Dermis blood vessel endothelial cell (primary cell): Measurements from ENCODE around the gene RANBP17. TPM values are rescaled to one million over a fixed set of nuclear protein-coding genes. Genes with fewer than 3 reads are reported as not detected.
"Not testable (repeated sequence)": the region's sequence is repeated elsewhere in the genome, so short reads cannot be mapped to it uniquely, and the experiment has no call there.

ENCODE experiments used
- DNase-seq: peaks from one replicate; pipeline ENCODE4 v3.0.0; 2010
- total RNA-seq: library from RNA; depleted of rRNA; stranded (reverse); fragments of >200 nt; gene quantifications from 2 replicates; pipeline ENCODE4 v1.2.3, GENCODE V29; 2014

Gene RANBP17
- 8.7 and 16.3 TPM in 2 replicates for total RNA-seq

GRCh38 chr5:170861917-170862766, at the start of gene RANBP17:
Gene RANBP17, plus strand, starts transcription at chr5:170862018.
- DNase-seq: peak; percentile 82

DNA sequence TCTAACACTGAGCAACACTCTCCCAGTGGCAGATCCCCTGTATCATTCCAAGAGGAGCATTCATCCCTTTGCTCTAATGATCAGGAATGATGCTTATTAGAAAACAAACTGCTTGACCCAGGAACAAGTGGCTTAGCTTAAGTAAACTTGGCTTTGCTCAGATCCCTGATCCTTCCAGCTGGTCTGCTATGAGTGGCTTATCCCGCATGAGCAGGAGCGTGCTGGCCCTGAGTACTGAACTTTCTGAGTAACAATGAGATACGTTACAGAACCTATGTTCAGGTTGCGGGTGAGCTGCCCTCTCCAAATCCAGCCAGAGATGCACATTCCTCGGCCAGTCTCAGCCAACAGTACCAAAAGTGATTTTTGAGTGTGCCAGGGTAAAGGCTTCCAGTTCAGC, 48.6 kb upstream of the RANBP17 start:
- DNase-seq: no peak

- DNase-seq: no peak
Measured at GRCh38 chr5:170817195-170817594, 44.6 kb upstream of the RANBP17 start.

GRCh38 chr5:170818232-170818631, 43.6 kb upstream of the RANBP17 start:
- DNase-seq: no peak

DNA sequence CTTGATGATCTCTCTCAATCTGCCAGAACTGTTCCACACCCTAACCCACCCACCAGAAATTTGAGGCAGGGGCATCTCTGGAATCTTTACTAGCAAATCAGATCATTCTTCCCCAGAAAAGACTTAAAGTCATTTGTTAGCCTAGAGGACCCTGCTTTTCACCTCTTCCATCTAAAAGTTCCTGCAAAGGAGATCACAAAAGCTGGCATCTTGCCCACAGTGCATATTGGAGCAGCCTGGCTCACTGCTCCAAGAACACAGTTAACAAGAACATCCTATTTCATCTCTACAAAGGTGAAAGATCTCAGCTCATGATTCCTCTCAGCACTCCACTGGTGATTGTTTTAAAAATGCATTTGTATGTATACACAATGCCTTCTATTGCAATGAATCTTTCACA, 42.0 kb upstream of the RANBP17 start:
- DNase-seq: no peak

- DNase-seq: no peak
Measured at GRCh38 chr5:170821257-170821800, 40.5 kb upstream of the RANBP17 start.

GRCh38 chr5:170826117-170826516, 35.7 kb upstream of the RANBP17 start:
- DNase-seq: no peak

- DNase-seq: no peak
Measured at GRCh38 chr5:170832241-170832640, 29.6 kb upstream of the RANBP17 start.

DNA sequence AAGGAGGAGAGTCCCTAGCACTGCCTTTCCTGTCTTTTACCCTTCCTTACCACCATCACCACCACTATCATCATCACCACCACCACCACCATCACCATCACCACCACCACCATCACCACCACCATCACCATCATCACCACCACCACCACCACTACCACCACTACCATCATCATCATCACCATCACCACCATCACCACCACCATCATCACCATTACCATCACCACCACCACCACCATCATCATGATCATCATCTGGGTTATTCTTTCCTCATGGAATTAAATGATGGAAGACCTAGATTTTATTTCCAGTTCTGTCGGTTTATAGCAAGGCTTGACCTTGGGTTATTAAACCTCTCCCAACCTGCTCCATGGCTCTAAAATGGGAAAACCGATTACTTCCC, 27.8 kb upstream of the RANBP17 start:
- not testable (repeated sequence) for DNase-seq

GRCh38 chr5:170836226-170836625, 25.6 kb upstream of the RANBP17 start:
- DNase-seq: no peak

GRCh38 chr5:170843870-170844269, 17.9 kb upstream of the RANBP17 start:
- no peak for DNase-seq

GRCh38 chr5:170844651-170845050, 17.2 kb upstream of the RANBP17 start:
- no peak for DNase-seq

GRCh38 chr5:170846416-170846815, 15.4 kb upstream of the RANBP17 start:
- DNase-seq: no peak

GRCh38 chr5:170846846-170847245, 15.0 kb upstream of the RANBP17 start:
- DNase-seq: no peak

- DNase-seq: no peak
Measured at GRCh38 chr5:170848033-170848432, 13.8 kb upstream of the RANBP17 start.

GRCh38 chr5:170849374-170849773, 12.4 kb upstream of the RANBP17 start:
- no peak for DNase-seq

DNA sequence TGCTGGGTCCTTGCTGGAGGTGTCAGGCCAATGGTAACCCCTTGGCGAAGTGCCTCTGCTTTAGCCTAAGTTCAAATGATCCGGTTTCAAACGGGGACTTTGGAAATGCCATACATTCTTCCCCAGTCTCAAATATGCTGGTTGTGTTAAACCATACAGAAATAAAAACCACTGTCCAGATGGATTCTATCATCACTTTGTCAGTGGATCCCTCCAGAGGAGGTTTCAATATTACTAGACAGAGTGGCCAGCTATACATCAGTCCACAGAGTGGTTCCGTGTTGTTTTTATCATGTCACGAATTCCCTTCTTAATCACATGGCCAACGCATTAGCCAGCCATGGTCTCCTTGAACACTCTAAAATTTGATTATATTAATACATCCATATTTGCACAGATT, 7.3 kb upstream of the RANBP17 start:
- DNase-seq: no peak

DNA sequence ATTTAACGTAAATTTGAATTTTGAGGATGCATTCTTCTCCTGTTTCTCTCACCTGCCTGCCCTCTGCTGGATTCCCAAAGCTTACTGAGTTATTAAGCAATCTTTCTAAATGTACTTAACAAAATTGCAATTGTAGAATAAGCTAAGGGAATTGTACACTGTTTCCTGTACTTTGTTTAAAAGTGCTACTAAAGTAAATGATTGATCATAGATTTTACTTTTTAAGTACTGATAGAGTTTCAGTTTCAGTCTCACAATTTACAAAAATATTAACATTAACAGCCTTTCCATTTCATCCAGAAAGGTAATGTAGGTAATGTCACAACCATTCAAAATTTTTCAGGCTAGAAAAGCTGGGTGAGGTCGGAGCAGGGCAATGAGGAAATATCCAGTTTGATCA, 4.8 kb upstream of the RANBP17 start:
- no peak for DNase-seq

GRCh38 chr5:170860415-170860814, 1.4 kb upstream of the RANBP17 start:
- no peak for DNase-seq

GRCh38 chr5:170860818-170861666, 776 bp upstream of the RANBP17 start:
- peak; percentile 7 for DNase-seq

- DNase-seq: no peak
Measured at GRCh38 chr5:170861667-170861916, 226 bp upstream of the RANBP17 start.

DNA sequence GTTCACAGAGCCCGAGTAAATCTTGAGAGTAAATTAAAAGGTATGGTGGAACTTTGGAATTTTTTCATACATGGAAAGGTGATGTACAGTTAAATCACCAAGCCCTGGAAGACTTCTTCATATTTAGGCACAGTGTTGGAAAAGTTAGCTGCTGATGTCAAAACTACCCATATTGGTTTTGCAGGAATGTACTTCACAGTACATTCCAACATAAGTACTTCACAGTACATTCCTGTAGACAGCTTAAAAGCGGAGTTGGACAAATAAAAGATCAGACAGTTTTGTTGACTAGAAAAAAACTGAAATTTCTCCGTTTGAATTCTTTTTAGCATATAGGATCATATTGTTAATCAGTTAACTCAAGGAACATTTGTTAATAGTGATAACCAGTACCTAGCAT, 1.8 kb downstream of the RANBP17 start:
- DNase-seq: no peak

GRCh38 chr5:170865622-170866021, 3.8 kb downstream of the RANBP17 start:
- no peak for DNase-seq

GRCh38 chr5:170867825-170868224, 6.0 kb downstream of the RANBP17 start:
- DNase-seq: no peak
